H9 (cell line): Measurements from ENCODE around the gene TENM3. TPM values are rescaled to one million over a fixed set of nuclear protein-coding genes. Genes with fewer than 3 reads are reported as not detected.

ENCODE experiments used
- DNase-seq: peaks from one replicate; pipeline ENCODE4 v3.0.0-alpha.2; 2017
- H2AFZ ChIP-seq: one replicate; pipeline ENCODE4 v1.6.1; 2013; ENCODE audit warnings: mild to moderate bottlenecking, low read length, control low read depth, moderate library complexity
- H2AK5ac ChIP-seq: 2 replicates; pipeline ENCODE4 v1.6.1; 2013; ENCODE audit warnings: low read length, control low read depth, mixed read lengths; ENCODE audit not compliant: insufficient read length
- H2BK120ac ChIP-seq: one replicate; pipeline ENCODE4 v1.6.1; 2013; ENCODE audit warnings: low read depth, mild to moderate bottlenecking, low read length, control low read depth, inconsistent platforms; ENCODE audit not compliant: poor library complexity, severe bottlenecking
- H2BK12ac ChIP-seq: 2 replicates; pipeline ENCODE4 v1.6.1; 2013; ENCODE audit warnings: low read length, control low read depth, mixed read lengths, low read depth; ENCODE audit not compliant: insufficient read length
- H2BK15ac ChIP-seq: 2 replicates; pipeline ENCODE4 v1.6.1; 2013; ENCODE audit warnings: low read depth, low read length, control low read depth
- H2BK20ac ChIP-seq: one replicate; pipeline ENCODE4 v1.6.1; 2013; ENCODE audit warnings: low read depth, mild to moderate bottlenecking, low read length, control low read depth, inconsistent platforms; ENCODE audit not compliant: poor library complexity, severe bottlenecking
- H2BK5ac ChIP-seq: 2 replicates; pipeline ENCODE4 v1.6.1; 2013; ENCODE audit warnings: low read length, control low read depth, mixed read lengths; ENCODE audit not compliant: insufficient read length
- H3K14ac ChIP-seq: 2 replicates; pipeline ENCODE4 v1.6.1; 2013; ENCODE audit warnings: low read length, control low read depth; ENCODE audit not compliant: insufficient read depth
- H3K18ac ChIP-seq: 2 replicates; pipeline ENCODE4 v1.6.1; 2013; ENCODE audit warnings: low read depth, mild to moderate bottlenecking, mixed read lengths, low read length, control low read depth; ENCODE audit not compliant: insufficient read length
- H3K23ac ChIP-seq: 2 replicates; pipeline ENCODE4 v1.6.1; 2013; ENCODE audit warnings: low read length, control low read depth, mixed read lengths, low read depth; ENCODE audit not compliant: insufficient read length
- H3K23me2 ChIP-seq: 2 replicates; pipeline ENCODE4 v1.6.1; 2013; ENCODE audit warnings: low read depth, mild to moderate bottlenecking, mixed read lengths, low read length, control low read depth; ENCODE audit not compliant: insufficient read length, poor library complexity, severe bottlenecking
- H3K27ac ChIP-seq: 2 replicates; pipeline ENCODE4 v1.5.1; 2013; ENCODE audit warnings: low read length, control low read depth, mixed read lengths, low read depth; ENCODE audit not compliant: insufficient read length
- H3K27me3 ChIP-seq: 2 replicates; pipeline ENCODE4 v1.6.1; 2013; ENCODE audit warnings: low read length, control low read depth, inconsistent platforms; ENCODE audit not compliant: insufficient read depth
- H3K4ac ChIP-seq: 2 replicates; pipeline ENCODE4 v1.6.1; 2013; ENCODE audit warnings: low read depth, mild to moderate bottlenecking, control low read depth, inconsistent platforms, low read length, moderate library complexity
- H3K4me1 ChIP-seq: 2 replicates; pipeline ENCODE4 v1.6.1; 2013; ENCODE audit warnings: low read length, control low read depth, inconsistent platforms; ENCODE audit not compliant: insufficient read depth
- H3K4me2 ChIP-seq: 2 replicates; pipeline ENCODE4 v1.6.1; 2013; ENCODE audit warnings: low read length, control low read depth, mixed read lengths; ENCODE audit not compliant: insufficient read length, insufficient read depth
- H3K56ac ChIP-seq: 2 replicates; pipeline ENCODE4 v1.6.1; 2013; ENCODE audit warnings: low read depth, mild to moderate bottlenecking, mixed read lengths, low read length, control low read depth; ENCODE audit not compliant: insufficient read length
- H3K79me1 ChIP-seq: 2 replicates; pipeline ENCODE4 v1.6.1; 2013; ENCODE audit warnings: low read depth, mild to moderate bottlenecking, moderate library complexity, low read length, control low read depth, inconsistent platforms; ENCODE audit not compliant: insufficient read depth, poor library complexity, severe bottlenecking
- H3K79me2 ChIP-seq: 2 replicates; pipeline ENCODE4 v1.6.1; 2013; ENCODE audit warnings: low read length, control low read depth, inconsistent platforms; ENCODE audit not compliant: insufficient read depth
- H3K9ac ChIP-seq: 2 replicates; pipeline ENCODE4 v1.6.1; 2013; ENCODE audit warnings: low read length, control low read depth, mixed read lengths; ENCODE audit not compliant: insufficient read length; ENCODE audit errors: extremely low read depth
- H3K9me3 ChIP-seq: one replicate; pipeline ENCODE4 v1.6.1; 2013; ENCODE audit warnings: low read depth, low read length, inconsistent platforms; ENCODE audit not compliant: control insufficient read depth
- H3T11ph ChIP-seq: one replicate; pipeline ENCODE4 v1.6.1; 2013; ENCODE audit warnings: mild to moderate bottlenecking, low read length, control low read depth, inconsistent platforms
- H4K20me1 ChIP-seq: one replicate; pipeline ENCODE4 v1.6.1; 2013; ENCODE audit not compliant: control insufficient read depth, insufficient read length, insufficient read depth
- H4K5ac ChIP-seq: 2 replicates; pipeline ENCODE4 v1.6.1; 2013; ENCODE audit warnings: low read depth, mild to moderate bottlenecking, mixed read lengths, low read length, control low read depth; ENCODE audit not compliant: insufficient read length
- H4K8ac ChIP-seq: replicated peaks from 2 replicates; pipeline ENCODE4 v1.6.1; 2013; ENCODE audit warnings: low read length, control low read depth, mixed read lengths, low read depth; ENCODE audit not compliant: insufficient read length
- H4K91ac ChIP-seq: 2 replicates; pipeline ENCODE4 v1.6.1; 2013; ENCODE audit warnings: low read depth, mild to moderate bottlenecking, moderate library complexity, mixed read lengths, low read length, control low read depth; ENCODE audit not compliant: insufficient read length
- H3K27ac Mint-ChIP-seq, 3 experiments: 2 replicates in 2 of 3; 3 replicates in 1 of 3; pipeline ENCODE4 v1.8.0; 2020 to 2021; ENCODE audit warnings: mixed read lengths in 3 of 3, mild to moderate bottlenecking in 1 of 3, moderate library complexity in 1 of 3
- H3K27me3 Mint-ChIP-seq: 2 replicates; pipeline ENCODE4 v1.8.0; 2021; ENCODE audit warnings: low read depth, mild to moderate bottlenecking, moderate library complexity, mixed read lengths
- H3K36me3 Mint-ChIP-seq, 3 experiments: 2 replicates in 2 of 3; 3 replicates in 1 of 3; pipeline ENCODE4 v1.8.0; 2020 to 2021; ENCODE audit warnings: low read depth in 3 of 3, mixed read lengths in 3 of 3; ENCODE audit not compliant: insufficient read depth in 1 of 3
- H3K4me1 Mint-ChIP-seq, 2 experiments: 2 replicates each; pipeline ENCODE4 v1.8.0; 2020; ENCODE audit warnings: mixed read lengths in 2 of 2
- H3K4me3 Mint-ChIP-seq, 2 experiments: 2 replicates in 1 of 2; 3 replicates in 1 of 2; pipeline ENCODE4 v1.8.0; 2020 to 2021; ENCODE audit warnings: mild to moderate bottlenecking in 2 of 2, mixed read lengths in 2 of 2, moderate library complexity in 1 of 2
- H3K9me3 Mint-ChIP-seq, 2 experiments: 2 replicates in 1 of 2; 3 replicates in 1 of 2; pipeline ENCODE4 v1.8.0; 2020; ENCODE audit warnings: mild to moderate bottlenecking in 2 of 2, mixed read lengths in 2 of 2, moderate library complexity in 1 of 2
- WGBS: extraction: QIAGEN DNeasy Blood & Tissue Kit; methylation state at CpG from one replicate; pipeline ENCODE4 v1.1.7; 2013; ENCODE audit warnings: missing lambda C conversion rate, low lambda C conversion rate, mixed read lengths; ENCODE audit not compliant: insufficient read length; ENCODE audit errors: extremely low coverage; 5-methylcytosine and 5-hydroxymethylcytosine counted together
- total RNA-seq: library from RNA; stranded (reverse); gene quantifications from 2 replicates; pipeline ENCODE4 v1.2.1, GENCODE V29; 2021
- TF ChIP-seq, protein P1 (sequence below): fragments of 200-600 bp; sonication (generic); conservative IDR thresholded peaks from 3 replicates; pipeline ENCODE4 v1.8.0; 2021; ENCODE audit warnings: antibody characterized with exemption, mild to moderate bottlenecking

The TENM3 gene
- total RNA-seq, 1 experiment from 2014 or later = 49.6 TPM

DNA sequence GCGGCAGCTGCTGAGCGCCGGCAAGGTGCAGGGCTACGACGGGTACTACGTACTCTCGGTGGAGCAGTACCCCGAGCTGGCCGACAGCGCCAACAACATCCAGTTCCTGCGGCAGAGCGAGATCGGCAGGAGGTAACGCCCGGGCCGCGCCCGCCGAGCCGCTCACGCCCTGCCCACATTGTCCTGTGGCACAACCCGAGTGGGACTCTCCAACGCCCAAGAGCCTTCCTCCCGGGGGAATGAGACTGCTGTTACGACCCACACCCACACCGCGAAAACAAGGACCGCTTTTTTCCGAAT is 557.0 kb downstream of the TENM3 start:
- Histone ChIP-seq H3K27ac (no peak overlapping the region), H3K18ac (no peak overlapping the region), H3K23me2 (no peaks in the 10 kb centered on the region), H2BK20ac (no peak overlapping the region), H3K27me3 (no peaks in the 10 kb centered on the region), H3K4me2 (no peak overlapping the region), H2BK120ac (no peak overlapping the region), H2AFZ (no peak overlapping the region), H4K5ac (no peak overlapping the region), H3K9ac (no peak overlapping the region), H3T11ph (no peak overlapping the region), H4K91ac (no peak overlapping the region), H3K79me2 (no peaks in the 10 kb centered on the region), H3K56ac (no peak overlapping the region), H4K8ac (no peak overlapping the region), H2BK5ac (no peak overlapping the region), H4K20me1 (no peaks in the 10 kb centered on the region), H3K79me1 (no peaks in the 10 kb centered on the region), H2BK15ac (no peak overlapping the region), H2BK12ac (no peak overlapping the region), H3K14ac (no peak overlapping the region), H3K9me3 (no peaks in the 10 kb centered on the region), H3K4ac (no peak overlapping the region), H2AK5ac (no peak overlapping the region), H3K4me1 (no peaks in the 10 kb centered on the region), H3K23ac (no peak overlapping the region)
- no peak overlapping the region for H3K4me3 Mint-ChIP-seq
- DNase-seq = no peak
- no peak overlapping the region for H3K27ac Mint-ChIP-seq
- TF ChIP-seq, protein P1, sequence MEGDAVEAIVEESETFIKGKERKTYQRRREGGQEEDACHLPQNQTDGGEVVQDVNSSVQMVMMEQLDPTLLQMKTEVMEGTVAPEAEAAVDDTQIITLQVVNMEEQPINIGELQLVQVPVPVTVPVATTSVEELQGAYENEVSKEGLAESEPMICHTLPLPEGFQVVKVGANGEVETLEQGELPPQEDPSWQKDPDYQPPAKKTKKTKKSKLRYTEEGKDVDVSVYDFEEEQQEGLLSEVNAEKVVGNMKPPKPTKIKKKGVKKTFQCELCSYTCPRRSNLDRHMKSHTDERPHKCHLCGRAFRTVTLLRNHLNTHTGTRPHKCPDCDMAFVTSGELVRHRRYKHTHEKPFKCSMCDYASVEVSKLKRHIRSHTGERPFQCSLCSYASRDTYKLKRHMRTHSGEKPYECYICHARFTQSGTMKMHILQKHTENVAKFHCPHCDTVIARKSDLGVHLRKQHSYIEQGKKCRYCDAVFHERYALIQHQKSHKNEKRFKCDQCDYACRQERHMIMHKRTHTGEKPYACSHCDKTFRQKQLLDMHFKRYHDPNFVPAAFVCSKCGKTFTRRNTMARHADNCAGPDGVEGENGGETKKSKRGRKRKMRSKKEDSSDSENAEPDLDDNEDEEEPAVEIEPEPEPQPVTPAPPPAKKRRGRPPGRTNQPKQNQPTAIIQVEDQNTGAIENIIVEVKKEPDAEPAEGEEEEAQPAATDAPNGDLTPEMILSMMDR = no peak
- peaks cover 22 to 33% (median 32%) of the 10 kb centered on the region in 3 experiments for H3K36me3 Mint-ChIP-seq
- H3K27me3 Mint-ChIP-seq = no peaks in the 10 kb centered on the region
- H3K9me3 Mint-ChIP-seq = no peaks in the 10 kb centered on the region
- no CpG with 5 or more reads among the region's 29 CpGs for WGBS
- peaks cover 18% of the 10 kb centered on the region in 2 experiments for H3K4me1 Mint-ChIP-seq
